HG03025 (cell line): ENCODE results near the gene TMEM267.
"Not testable (repeated sequence)": the region's sequence is repeated elsewhere in the genome, so short reads cannot be mapped to it uniquely, and the experiment has no call there.

Experiments used
- ATAC-seq: cut with Tn5 transposase; IDR thresholded peaks from one replicate; pipeline ENCODE4 v1.9.1; 2021; ENCODE audit warnings: mild to moderate bottlenecking, moderate library complexity; ENCODE audit not compliant: unreplicated experiment, low FRiP score

The TMEM267 gene

GRCh38 chr5:43483298-43484105 is at the start of gene TMEM267:
TMEM267 (minus strand) TSS chr5:43483865; CDS start chr5:43453969, 29,896 bp downstream.
- ATAC-seq, result peak; percentile 88

GRCh38 chr5:43530648-43531047 is 47.0 kb upstream of the TMEM267 start:
- no peak for ATAC-seq

- ATAC-seq, result no peak
Observed at GRCh38 chr5:43523662-43524072, 40.0 kb upstream of the TMEM267 start.

GRCh38 chr5:43520615-43521014 is 37.0 kb upstream of the TMEM267 start:
- no peak for ATAC-seq

GRCh38 chr5:43515678-43516048 is 32.0 kb upstream of the TMEM267 start:
- no peak for ATAC-seq

GRCh38 chr5:43514816-43515677 is 31.4 kb upstream of the TMEM267 start, which contains the start of gene C5orf34:
C5orf34 (minus strand) TSS chr5:43515148; CDS start chr5:43509339, 5,809 bp downstream.
- ATAC-seq, result peak; percentile 97

- peak; percentile 36 for ATAC-seq
Observed at GRCh38 chr5:43514471-43514815, 30.8 kb upstream of the TMEM267 start.

- ATAC-seq, result no peak
Observed at GRCh38 chr5:43514025-43514424, 30.4 kb upstream of the TMEM267 start.

GRCh38 chr5:43511062-43511461 is 27.4 kb upstream of the TMEM267 start:
- ATAC-seq, result not testable (repeated sequence)

- no peak for ATAC-seq
Observed at GRCh38 chr5:43498581-43498980, 14.9 kb upstream of the TMEM267 start.

GRCh38 chr5:43497311-43498104 is 13.8 kb upstream of the TMEM267 start:
- ATAC-seq, result no peak

GRCh38 chr5:43491326-43491725 is 7.7 kb upstream of the TMEM267 start:
- ATAC-seq, result no peak

GRCh38 chr5:43486353-43486752 is 2.7 kb upstream of the TMEM267 start:
- no peak for ATAC-seq

- no peak for ATAC-seq
Observed at GRCh38 chr5:43485406-43485805, 1.7 kb upstream of the TMEM267 start.

- ATAC-seq, result peak; percentile 67
Observed at GRCh38 chr5:43484106-43484849, 613 bp upstream of the TMEM267 start.

GRCh38 chr5:43482490-43483297 is 971 bp downstream of the TMEM267 start:
- ATAC-seq, result no peak

GRCh38 chr5:43469671-43470391 is 13.8 kb downstream of the TMEM267 start:
- ATAC-seq, result no peak

- ATAC-seq, result no peak
Observed at GRCh38 chr5:43467100-43467499, 16.6 kb downstream of the TMEM267 start.

- ATAC-seq, result not testable (repeated sequence)
Observed at GRCh38 chr5:43465455-43465854, 18.2 kb downstream of the TMEM267 start.
